Measurements from ENCODE around the gene SLC16A5. TPM values are rescaled to one million over a fixed set of nuclear protein-coding genes. Genes with fewer than 3 reads are reported as not detected.

Gene SLC16A5
- total RNA-seq, 1 experiment from 2014 or later: 33.8 TPM

- Histone ChIP-seq H3K36me3 (ENCODE audit: control insufficient read depth, insufficient read depth, low read length) (peaks cover 3% of the 10 kb centered on the region), H3K4me3 (ENCODE audit: low read depth, low read length) (no peak overlapping the region), H3K4me1 (peaks cover 57% of the 10 kb centered on the region), H3K9me3 (no peaks in the 10 kb centered on the region), H3K27me3 (replicated peaks; ENCODE audit: control insufficient read depth, insufficient read depth, low read length) (no peaks in the 10 kb centered on the region)
- no peak for TF ChIP-seq CTCF (IDR thresholded peaks at IDR 0.05; ENCODE audit: insufficient read depth in 1 of 2, low read depth in 1 of 2, low read length in 1 of 2, severe bottlenecking in 1 of 2, unreplicated experiment in 1 of 2)
- DNase-seq: no peak
- Mint-ChIP-seq H3K9me3 (ENCODE audit: unreplicated experiment) (no peaks in the 10 kb centered on the region), H3K27ac (ENCODE audit: unreplicated experiment) (peak overlapping the region; percentile 87), H3K4me1 (ENCODE audit: low read depth, unreplicated experiment) (peaks cover 64% of the 10 kb centered on the region), H3K36me3 (ENCODE audit: insufficient read depth, unreplicated experiment) (peaks cover 56% of the 10 kb centered on the region), H3K27me3 (ENCODE audit: insufficient read depth, unreplicated experiment) (no peaks in the 10 kb centered on the region), H3K4me3 (ENCODE audit: unreplicated experiment) (no peak overlapping the region)
- POLR2A ChIA-PET: interaction anchor here (1.7 kb wide), 1 partner anchor 18 kb away, joined by 9 read pairs; no protein-coding TSS in a partner anchor
- intact Hi-C loops (cut with micrococcal nuclease; ENCODE audit: unreplicated experiment): no loop called here
- CTCF ChIA-PET: interaction anchor here (0.5 to 1.8 kb wide), 4 partner anchors 11 to 252 kb away, joined by 3 to 7 read pairs (median 4); no protein-coding TSS in a partner anchor
- BruUV-seq (replicated peaks): no TSS peak
Measured at GRCh38 chr17:75094871-75095399, 7.2 kb downstream of the SLC16A5 start.

- Histone ChIP-seq H3K4me1 (peaks cover 50% of the 10 kb centered on the region), H3K9me3 (no peaks in the 10 kb centered on the region), H3K4me3 (ENCODE audit: low read depth, low read length) (no peak overlapping the region), H3K27me3 (replicated peaks; ENCODE audit: control insufficient read depth, insufficient read depth, low read length) (no peaks in the 10 kb centered on the region), H3K36me3 (ENCODE audit: control insufficient read depth, insufficient read depth, low read length) (peaks cover 3% of the 10 kb centered on the region)
- Mint-ChIP-seq H3K27me3 (ENCODE audit: insufficient read depth, unreplicated experiment) (no peaks in the 10 kb centered on the region), H3K4me3 (ENCODE audit: unreplicated experiment) (peak overlapping the region; percentile 36), H3K9me3 (ENCODE audit: unreplicated experiment) (no peaks in the 10 kb centered on the region), H3K36me3 (ENCODE audit: insufficient read depth, unreplicated experiment) (peaks cover 64% of the 10 kb centered on the region), H3K4me1 (ENCODE audit: low read depth, unreplicated experiment) (peaks cover 52% of the 10 kb centered on the region), H3K27ac (ENCODE audit: unreplicated experiment) (peak overlapping the region; percentile 95)
- intact Hi-C loops (cut with micrococcal nuclease; ENCODE audit: unreplicated experiment): no loop called here
- ChIA-PET POLR2A (interaction anchor here (0.6 to 1.7 kb wide), 5 partner anchors 8 to 57 kb away, joined by 3 to 21 read pairs (median 3); partner anchors contain the start of genes ARMC7 and SLC16A5), CTCF (interaction anchor here (0.5 to 1.4 kb wide), 9 partner anchors 8 to 1214 kb away, joined by 3 to 10 read pairs (median 4); partner anchors contain the start of gene SLC16A5)
- DNase-seq: peak; percentile 80 to 92
- no peak for TF ChIP-seq CTCF (IDR thresholded peaks at IDR 0.05; ENCODE audit: insufficient read depth in 1 of 2, low read depth in 1 of 2, low read length in 1 of 2, severe bottlenecking in 1 of 2, unreplicated experiment in 1 of 2)
- no TSS peak for BruUV-seq (replicated peaks)
Measured at GRCh38 chr17:75096082-75096625, 8.4 kb downstream of the SLC16A5 start.

GRCh38 chr17:75097865-75098264 lies 10.1 kb downstream of the SLC16A5 start:
- BruUV-seq (replicated peaks): no TSS peak
- Mint-ChIP-seq H3K9me3 (ENCODE audit: unreplicated experiment) (no peaks in the 10 kb centered on the region), H3K27ac (ENCODE audit: unreplicated experiment) (peak overlapping the region; percentile 95), H3K36me3 (ENCODE audit: insufficient read depth, unreplicated experiment) (peaks cover 60% of the 10 kb centered on the region), H3K4me1 (ENCODE audit: low read depth, unreplicated experiment) (peaks cover 35% of the 10 kb centered on the region), H3K4me3 (ENCODE audit: unreplicated experiment) (peak overlapping the region; percentile 19), H3K27me3 (ENCODE audit: insufficient read depth, unreplicated experiment) (no peaks in the 10 kb centered on the region)
- CTCF ChIA-PET: no interaction called here
- no peaks in the 10 kb centered on the region for H3K27me3 ChIP-seq (replicated peaks; ENCODE audit: control insufficient read depth, insufficient read depth, low read length)
- intact Hi-C loops (cut with micrococcal nuclease; ENCODE audit: unreplicated experiment): no loop called here
- peaks cover 34% of the 10 kb centered on the region for H3K4me1 ChIP-seq
- H3K4me3 ChIP-seq (ENCODE audit: low read depth, low read length): no peak overlapping the region
- POLR2A ChIA-PET: no interaction called here
- no peaks in the 10 kb centered on the region for H3K9me3 ChIP-seq
- no peak for DNase-seq
- peaks cover 3% of the 10 kb centered on the region for H3K36me3 ChIP-seq (ENCODE audit: control insufficient read depth, insufficient read depth, low read length)
- TF ChIP-seq CTCF (IDR thresholded peaks at IDR 0.05; ENCODE audit: insufficient read depth in 1 of 2, low read depth in 1 of 2, low read length in 1 of 2, severe bottlenecking in 1 of 2, unreplicated experiment in 1 of 2): no peak

Measured in Caco-2 (cell line).